GM12864 (cell line): ENCODE results near the gene HOXB4.

ENCODE experiments used
- DNase-seq: peaks from one replicate; pipeline ENCODE4 v3.0.0-alpha.2; 2011; ENCODE audit warnings: low read depth
- H3K4me3 ChIP-seq: 2 replicates; pipeline ENCODE4 v1.5.1; 2011; ENCODE audit warnings: mild to moderate bottlenecking, low read depth, low read length, control low read depth
- CTCF ChIP-seq: IDR thresholded peaks from 2 replicates; pipeline ENCODE4 v1.5.1; 2011; ENCODE audit warnings: low read depth, mild to moderate bottlenecking, moderate library complexity, low read length, control low read depth, inconsistent platforms; ENCODE audit errors: missing control alignments

Gene HOXB4

GRCh38 chr17:48526608-48527546, 51.3 kb downstream of the HOXB4 start:
- no peak overlapping the region for H3K4me3 ChIP-seq
- no peak for DNase-seq

More at GRCh38 chr17:48526608-48527546, 51.3 kb downstream of the HOXB4 start:
- no peak for TF ChIP-seq CTCF
